Gastroesophageal sphincter (tissue), 3 donors: ENCODE measurements around the gene SYCP2L.

ENCODE experiments used
- CTCF ChIP-seq, 4 experiments: fragments of 200-600 bp in 2 of 4; fragments of 450-650 bp in 2 of 4; sonication (generic) in 1 of 4; IDR thresholded peaks; one replicate each; pipeline ENCODE4 v1.5.1; 2017 to 2019; ENCODE audit warnings: antibody characterized with exemption in 4 of 4, mild to moderate bottlenecking in 2 of 4, moderate library complexity in 2 of 4
- POLR2A ChIP-seq, 2 donors: fragments of 450-650 bp; IDR thresholded peaks; one replicate each; pipeline ENCODE4 v1.6.1; 2017; ENCODE audit warnings: antibody characterized with exemption in 2 of 2, mild to moderate bottlenecking in 2 of 2, moderate library complexity in 1 of 2

DNA sequence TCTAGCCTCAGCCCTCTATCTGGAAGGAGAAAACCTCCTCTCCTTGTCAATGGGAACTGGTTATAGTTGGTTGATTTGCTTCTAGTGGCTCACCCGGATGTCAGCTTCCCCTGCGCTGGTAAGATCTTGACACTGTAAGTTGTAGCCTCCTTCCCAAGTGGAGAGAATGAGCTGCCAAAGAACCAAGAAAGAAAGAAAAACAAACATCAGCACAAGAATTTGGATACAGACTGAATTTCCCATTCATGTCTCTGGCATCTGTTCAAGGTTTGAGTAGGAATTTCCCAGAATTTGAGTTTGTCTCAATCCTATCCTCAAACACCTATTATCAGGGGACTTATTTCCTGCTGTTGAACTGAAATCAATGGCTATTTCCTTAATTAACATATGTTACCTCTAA is 113.1 kb downstream of the SYCP2L start:
- TF ChIP-seq CTCF (IDR thresholded peaks at IDR 0.05) (no peak), POLR2A (IDR thresholded peaks at IDR 0.05) (no peak)
